DND-41 (cell line): ENCODE results near the gene SFXN4.

ENCODE experiments used
- ATAC-seq: fragments of 200-7000 bp; cut with Tn5 transposase; 3 replicates; pipeline ENCODE4 v1.9.1; 2021; ENCODE audit warnings: low read depth; ENCODE audit not compliant: insufficient read depth
- DNase-seq: peaks from one replicate; pipeline ENCODE4 v3.0.0-alpha.2; 2020
- H2AFZ ChIP-seq: 2 replicates; pipeline ENCODE4 v1.6.0; 2012; ENCODE audit warnings: low read depth, low read length
- H3K27ac ChIP-seq: 2 replicates; pipeline ENCODE4 v1.5.1; 2012; ENCODE audit warnings: low read length, inconsistent platforms
- H3K27me3 ChIP-seq: fragments of 200-600 bp; sonication (generic); 2 replicates; pipeline ENCODE4 v1.6.0; 2012; ENCODE audit warnings: low read length, mild to moderate bottlenecking, inconsistent platforms; ENCODE audit not compliant: insufficient read depth, poor library complexity
- H3K36me3 ChIP-seq: 2 replicates; pipeline ENCODE4 v1.5.1; 2012; ENCODE audit warnings: low read length, inconsistent platforms; ENCODE audit not compliant: insufficient read depth
- H3K4me1 ChIP-seq: 2 replicates; pipeline ENCODE4 v1.5.1; 2012; ENCODE audit warnings: mild to moderate bottlenecking, low read length; ENCODE audit not compliant: insufficient read depth
- H3K4me2 ChIP-seq: 2 replicates; pipeline ENCODE4 v1.6.0; 2012; ENCODE audit warnings: mild to moderate bottlenecking, moderate library complexity, low read length, inconsistent platforms; ENCODE audit not compliant: insufficient read depth
- H3K4me3 ChIP-seq, 2 experiments: fragments of 200-600 bp in 1 of 2; shearing (Covaris generic) in 1 of 2; 2 replicates each; pipeline ENCODE4 v1.5.1; 2012 to 2016; ENCODE audit warnings: inconsistent platforms in 2 of 2, low read length in 2 of 2, mild to moderate bottlenecking in 2 of 2, low read depth in 1 of 2, moderate library complexity in 1 of 2
- H3K79me2 ChIP-seq: 2 replicates; pipeline ENCODE4 v1.6.0; 2012; ENCODE audit warnings: low read length, inconsistent platforms; ENCODE audit not compliant: insufficient read depth
- H3K9ac ChIP-seq: 2 replicates; pipeline ENCODE4 v1.6.0; 2012; ENCODE audit warnings: low read depth, mild to moderate bottlenecking, inconsistent platforms, low read length, moderate library complexity
- H3K9me3 ChIP-seq: 2 replicates; pipeline ENCODE4 v1.5.1; 2012; ENCODE audit warnings: low read length, moderate library complexity, mild to moderate bottlenecking, inconsistent platforms; ENCODE audit not compliant: insufficient read depth, severe bottlenecking
- H4K20me1 ChIP-seq: 2 replicates; pipeline ENCODE4 v1.6.0; 2012; ENCODE audit warnings: low read length; ENCODE audit not compliant: insufficient read depth
- CTCF ChIP-seq: IDR thresholded peaks from 2 replicates; pipeline ENCODE4 v1.5.1; 2012; ENCODE audit warnings: borderline replicate concordance, low read length, moderate library complexity, mild to moderate bottlenecking; ENCODE audit not compliant: poor library complexity, severe bottlenecking; ENCODE audit errors: extremely low read depth
- EZH2 ChIP-seq: IDR thresholded peaks from 3 replicates; pipeline ENCODE4 v1.6.1; 2012; ENCODE audit warnings: borderline replicate concordance, low read depth, mild to moderate bottlenecking, moderate library complexity, low read length, inconsistent platforms; ENCODE audit not compliant: severe bottlenecking

The SFXN4 gene

GRCh38 chr10:119136084-119136483 lies 29.4 kb downstream of the SFXN4 start:
- Histone ChIP-seq H2AFZ (no peak overlapping the region), H3K27ac (peak overlapping the region; percentile 84), H3K9ac (peak overlapping the region; percentile 33; the same call in 1 of the 2 replicates), H3K4me1 (peaks cover 80% of the 10 kb centered on the region), H3K79me2 (peaks cover 40% of the 10 kb centered on the region), H3K27me3 (no peaks in the 10 kb centered on the region), H3K36me3 (peaks cover 70% of the 10 kb centered on the region), H4K20me1 (no peaks in the 10 kb centered on the region), H3K9me3 (no peaks in the 10 kb centered on the region), H3K4me2 (no peak overlapping the region), H3K4me3 (no peak overlapping the region)
- no peak for TF ChIP-seq CTCF
- TF ChIP-seq EZH2, result no peak
- DNase-seq (no peak), ATAC-seq (no peak)

- Histone ChIP-seq H3K4me1 (peaks cover 86% of the 10 kb centered on the region), H3K36me3 (peaks cover 66% of the 10 kb centered on the region), H3K4me3 (no peak overlapping the region), H3K9ac (peak overlapping the region; percentile 19; the same call in 1 of the 2 replicates), H3K27ac (peak overlapping the region; percentile 84), H2AFZ (no peak overlapping the region), H3K79me2 (peaks cover 40% of the 10 kb centered on the region), H3K27me3 (no peaks in the 10 kb centered on the region), H4K20me1 (no peaks in the 10 kb centered on the region), H3K4me2 (no peak overlapping the region), H3K9me3 (no peaks in the 10 kb centered on the region)
- DNase-seq, result no peak
- no peak for ATAC-seq
- TF ChIP-seq CTCF (no peak), EZH2 (no peak)
Measured at GRCh38 chr10:119135513-119135881, 30.0 kb downstream of the SFXN4 start.

- Histone ChIP-seq H3K27me3 (no peaks in the 10 kb centered on the region), H3K36me3 (peaks cover 70% of the 10 kb centered on the region), H3K9ac (peak overlapping the region; percentile 88), H3K4me3 (peak overlapping the region in 1 of 2 experiments; percentile 36; a peak in 1 of 4 replicates), H2AFZ (no peak overlapping the region), H4K20me1 (no peaks in the 10 kb centered on the region), H3K9me3 (no peaks in the 10 kb centered on the region), H3K79me2 (peaks cover 45% of the 10 kb centered on the region), H3K4me1 (peaks cover 89% of the 10 kb centered on the region), H3K4me2 (peak overlapping the region; percentile 52), H3K27ac (peak overlapping the region; percentile 100)
- TF ChIP-seq CTCF, result no peak
- TF ChIP-seq EZH2, result no peak
- no peak for DNase-seq
- ATAC-seq, result no peak
Measured at GRCh38 chr10:119133949-119134348, 31.6 kb downstream of the SFXN4 start.
